ENCODE data around the gene MAGI1.

Gene MAGI1

GRCh38 chr3:65350801-65351476, 687.8 kb downstream of the MAGI1 start:
- DNase-seq (ENCODE audit: low spot score), result no peak

GRCh38 chr3:65348398-65348995, 690.2 kb downstream of the MAGI1 start:
- no peak for DNase-seq (ENCODE audit: low spot score)

GRCh38 chr3:65347166-65347565, 691.6 kb downstream of the MAGI1 start:
- no peak for DNase-seq (ENCODE audit: low spot score)

- no peak for DNase-seq (ENCODE audit: low spot score)
Observed at GRCh38 chr3:65344846-65345245, 693.9 kb downstream of the MAGI1 start.

- no peak for DNase-seq (ENCODE audit: low spot score)
Observed at GRCh38 chr3:65344444-65344843, 694.3 kb downstream of the MAGI1 start.

GRCh38 chr3:65343736-65344135, 695.0 kb downstream of the MAGI1 start:
- DNase-seq (ENCODE audit: low spot score), result no peak

- DNase-seq (ENCODE audit: low spot score), result no peak
Observed at GRCh38 chr3:65343026-65343425, 695.7 kb downstream of the MAGI1 start.

GRCh38 chr3:65342084-65342683, 696.5 kb downstream of the MAGI1 start:
- DNase-seq (ENCODE audit: low spot score), result no peak

GRCh38 chr3:65339192-65339740, 699.5 kb downstream of the MAGI1 start:
- DNase-seq (ENCODE audit: low spot score), result no peak

GRCh38 chr3:65338571-65338970, 700.1 kb downstream of the MAGI1 start:
- DNase-seq (ENCODE audit: low spot score), result no peak

- DNase-seq (ENCODE audit: low spot score), result no peak
Observed at GRCh38 chr3:65335587-65335986, 703.1 kb downstream of the MAGI1 start.

GRCh38 chr3:65334045-65334665, 704.6 kb downstream of the MAGI1 start:
- DNase-seq (ENCODE audit: low spot score), result no peak

- no peak for DNase-seq (ENCODE audit: low spot score)
Observed at GRCh38 chr3:65331730-65332129, 707.0 kb downstream of the MAGI1 start.

- DNase-seq (ENCODE audit: low spot score), result no peak
Observed at GRCh38 chr3:65330072-65330471, 708.6 kb downstream of the MAGI1 start.

GRCh38 chr3:65328148-65328547, 710.6 kb downstream of the MAGI1 start:
- DNase-seq (ENCODE audit: low spot score), result no peak

- DNase-seq (ENCODE audit: low spot score), result no peak
Observed at GRCh38 chr3:65326574-65326973, 712.1 kb downstream of the MAGI1 start.

- no peak for DNase-seq (ENCODE audit: low spot score)
Observed at GRCh38 chr3:65322910-65323309, 715.8 kb downstream of the MAGI1 start.

GRCh38 chr3:65318231-65318630, 720.5 kb downstream of the MAGI1 start:
- DNase-seq (ENCODE audit: low spot score), result no peak

- DNase-seq (ENCODE audit: low spot score), result no peak
Observed at GRCh38 chr3:65314916-65315315, 723.8 kb downstream of the MAGI1 start.

GRCh38 chr3:65314269-65314668, 724.4 kb downstream of the MAGI1 start:
- no peak for DNase-seq (ENCODE audit: low spot score)

GRCh38 chr3:65313666-65314065, 725.1 kb downstream of the MAGI1 start:
- DNase-seq (ENCODE audit: low spot score), result no peak

- no peak for DNase-seq (ENCODE audit: low spot score)
Observed at GRCh38 chr3:65305836-65306235, 732.9 kb downstream of the MAGI1 start.

Data from hematopoietic multipotent progenitor cell treated with erythropoietin and hydrocortisone succinate and interleukin-3 and kit ligand, for 17 days (in vitro differentiated cells).